A673 (cell line): ENCODE data around the gene GRIP1. TPM values are rescaled to one million over a fixed set of nuclear protein-coding genes. Genes with fewer than 3 reads are reported as not detected.

Experiments used
- BruUV-seq: library from RNA; stranded (reverse); fragments of 400-500 nt; replicated peaks from 2 replicates; lab custom pipeline; 2021; lab: Mats Ljungman, UMichigan
- CTCF ChIA-PET: fragments of 300-600 bp; sonication (Branson Sonifier 250); formaldehyde crosslinking; loops from one replicate; lab custom pipeline; 2022; ENCODE audit warnings: antibody characterized with exemption; lab: Charles Lee
- POLR2A ChIA-PET: fragments of 300-600 bp; sonication (Branson Sonifier 250); formaldehyde crosslinking; loops from one replicate; lab custom pipeline; 2022; ENCODE audit warnings: antibody characterized with exemption; ENCODE audit not compliant: low non-redundant PET; lab: Charles Lee
- DNase-seq: peaks from one replicate; pipeline ENCODE4 v3.0.0-alpha.2; 2015; ENCODE audit warnings: low spot score
- H3K27ac ChIP-seq: fragments of 200-600 bp; sonication (generic); 2 replicates; pipeline ENCODE4 v1.5.1; 2016; ENCODE audit warnings: mixed run types, low read depth, mild to moderate bottlenecking, mixed read lengths, antibody characterized with exemption, low read length; ENCODE audit not compliant: poor library complexity, severe bottlenecking
- H3K27me3 ChIP-seq: fragments of 200-600 bp; sonication (generic); replicated peaks from 2 replicates; pipeline ENCODE4 v1.6.1; 2017; ENCODE audit warnings: mixed run types, low read depth, mild to moderate bottlenecking, mixed read lengths, antibody characterized with exemption, low read length; ENCODE audit not compliant: insufficient read depth, poor library complexity
- H3K36me3 ChIP-seq: fragments of 200-600 bp; sonication (generic); 2 replicates; pipeline ENCODE4 v1.6.1; 2016; ENCODE audit warnings: mixed run types, mild to moderate bottlenecking, mixed read lengths, antibody characterized with exemption, low read length; ENCODE audit not compliant: insufficient read depth, poor library complexity, severe bottlenecking
- H3K4me1 ChIP-seq: fragments of 200-600 bp; sonication (generic); 2 replicates; pipeline ENCODE4 v1.6.1; 2017; ENCODE audit warnings: mixed run types, mild to moderate bottlenecking, mixed read lengths, antibody characterized with exemption, low read length; ENCODE audit not compliant: insufficient read depth, poor library complexity, severe bottlenecking
- H3K4me3 ChIP-seq: fragments of 200-600 bp; sonication (generic); 2 replicates; pipeline ENCODE4 v1.5.1; 2016; ENCODE audit warnings: low read depth, mixed run types, mild to moderate bottlenecking, mixed read lengths, low read length; ENCODE audit not compliant: poor library complexity, severe bottlenecking
- H3K9me3 ChIP-seq: fragments of 200-600 bp; sonication (generic); 2 replicates; pipeline ENCODE4 v1.6.1; 2016; ENCODE audit warnings: mixed run types, low read depth, mild to moderate bottlenecking, mixed read lengths, antibody characterized with exemption, low read length; ENCODE audit not compliant: poor library complexity, severe bottlenecking
- EZH2 ChIP-seq: fragments of 200-600 bp; sonication (generic); IDR thresholded peaks from 2 replicates; pipeline ENCODE4 v1.6.1; 2017; ENCODE audit warnings: borderline replicate concordance, low read depth, mild to moderate bottlenecking, mixed read lengths, antibody characterized with exemption, low read length; ENCODE audit not compliant: poor library complexity, severe bottlenecking
- intact Hi-C: fragments of 100-400 bp; cut with micrococcal nuclease; formaldehyde crosslinking; loops from one replicate; pipeline ENCODE4 v1.10.0; 2022; ENCODE audit not compliant: unreplicated experiment
- total RNA-seq: library from RNA; stranded (reverse); gene quantifications from 2 replicates; pipeline ENCODE4 v1.2.3, GENCODE V29; 2021
- TF ChIP-seq, protein P1 (sequence below): fragments of 300-800, 200-600 bp; sonication (generic); conservative IDR thresholded peaks from 2 replicates; pipeline ENCODE4 v1.5.1; 2017; ENCODE audit warnings: low read depth, mild to moderate bottlenecking, antibody characterized with exemption, low read length, moderate library complexity, mixed read lengths

GRIP1 gene
- total RNA-seq, 1 experiment from 2014 or later = 3.6 TPM

DNA sequence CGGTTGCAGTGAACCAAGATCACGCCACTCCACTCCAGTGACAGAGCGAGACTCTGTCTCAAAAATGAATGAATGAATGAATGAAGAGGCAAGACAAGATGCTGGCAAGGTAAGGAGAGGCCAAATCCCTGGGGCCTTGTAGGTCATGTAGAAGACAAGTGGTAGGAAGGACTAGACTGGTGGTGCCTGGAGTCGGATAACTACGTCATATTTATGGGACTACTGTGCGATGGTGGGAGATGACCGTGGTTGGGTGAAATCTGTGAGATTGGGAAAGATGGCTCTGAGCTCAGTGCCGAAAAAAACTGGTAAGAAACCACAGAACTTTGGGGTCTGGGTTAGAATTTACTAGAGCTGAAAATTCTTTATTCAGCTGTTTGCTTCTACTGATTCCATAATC lies 326.0 kb downstream of the GRIP1 start:
- Histone ChIP-seq H3K27ac (no peak overlapping the region), H3K4me1 (peaks cover 3% of the 10 kb centered on the region), H3K36me3 (no peaks in the 10 kb centered on the region), H3K9me3 (no peaks in the 10 kb centered on the region), H3K27me3 (no peaks in the 10 kb centered on the region), H3K4me3 (no peak overlapping the region)
- BruUV-seq = no TSS peak
- POLR2A ChIA-PET = no interaction called here
- TF ChIP-seq, protein P1, sequence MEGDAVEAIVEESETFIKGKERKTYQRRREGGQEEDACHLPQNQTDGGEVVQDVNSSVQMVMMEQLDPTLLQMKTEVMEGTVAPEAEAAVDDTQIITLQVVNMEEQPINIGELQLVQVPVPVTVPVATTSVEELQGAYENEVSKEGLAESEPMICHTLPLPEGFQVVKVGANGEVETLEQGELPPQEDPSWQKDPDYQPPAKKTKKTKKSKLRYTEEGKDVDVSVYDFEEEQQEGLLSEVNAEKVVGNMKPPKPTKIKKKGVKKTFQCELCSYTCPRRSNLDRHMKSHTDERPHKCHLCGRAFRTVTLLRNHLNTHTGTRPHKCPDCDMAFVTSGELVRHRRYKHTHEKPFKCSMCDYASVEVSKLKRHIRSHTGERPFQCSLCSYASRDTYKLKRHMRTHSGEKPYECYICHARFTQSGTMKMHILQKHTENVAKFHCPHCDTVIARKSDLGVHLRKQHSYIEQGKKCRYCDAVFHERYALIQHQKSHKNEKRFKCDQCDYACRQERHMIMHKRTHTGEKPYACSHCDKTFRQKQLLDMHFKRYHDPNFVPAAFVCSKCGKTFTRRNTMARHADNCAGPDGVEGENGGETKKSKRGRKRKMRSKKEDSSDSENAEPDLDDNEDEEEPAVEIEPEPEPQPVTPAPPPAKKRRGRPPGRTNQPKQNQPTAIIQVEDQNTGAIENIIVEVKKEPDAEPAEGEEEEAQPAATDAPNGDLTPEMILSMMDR = no peak
- no peak for TF ChIP-seq EZH2
- no peak for DNase-seq
- intact Hi-C loops = loop anchor here (2.0 to 5.0 kb wide), 2 partner anchors 56 to 339 kb away; no protein-coding TSS in a partner anchor
- CTCF ChIA-PET = interaction anchor here (1.1 kb wide), 1 partner anchor 342 kb away, joined by 3 read pairs; no protein-coding TSS in a partner anchor

DNA sequence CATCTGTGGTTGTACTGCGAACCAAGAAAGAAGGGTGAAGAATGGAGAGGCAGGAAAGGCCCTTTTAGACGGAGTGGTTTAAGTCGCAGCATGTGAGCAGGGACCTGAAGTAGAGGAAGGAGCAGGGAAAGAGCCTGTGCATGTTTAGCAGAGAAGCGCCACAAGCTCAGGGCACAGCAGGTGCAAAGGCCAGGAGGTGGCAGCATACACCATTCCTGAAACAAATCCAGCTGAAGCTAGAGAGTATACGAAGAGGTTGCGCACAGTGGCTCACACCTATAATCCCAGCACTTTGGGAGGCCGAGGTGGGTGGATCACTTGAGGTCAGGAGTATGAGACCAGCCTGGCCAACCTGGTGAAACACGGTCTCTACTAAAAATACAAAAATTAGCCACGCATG lies 326.7 kb downstream of the GRIP1 start:
- TF ChIP-seq EZH2 = no peak
- TF ChIP-seq, protein P1 = peak; percentile 48
- Histone ChIP-seq H3K27ac (no peak overlapping the region), H3K4me3 (no peak overlapping the region), H3K4me1 (peaks cover 3% of the 10 kb centered on the region), H3K9me3 (no peaks in the 10 kb centered on the region), H3K36me3 (no peaks in the 10 kb centered on the region), H3K27me3 (no peaks in the 10 kb centered on the region)
- intact Hi-C loops = loop anchor here (2.0 to 5.0 kb wide), 2 partner anchors 57 to 340 kb away; no protein-coding TSS in a partner anchor
- ChIA-PET CTCF (interaction anchor here (0.5 to 1.1 kb wide), 4 partner anchors 136 to 1468 kb away, joined by 3 to 6 read pairs (median 3); no protein-coding TSS in a partner anchor), POLR2A (no interaction called here)
- DNase-seq = peak; percentile 34
- no TSS peak for BruUV-seq

DNA sequence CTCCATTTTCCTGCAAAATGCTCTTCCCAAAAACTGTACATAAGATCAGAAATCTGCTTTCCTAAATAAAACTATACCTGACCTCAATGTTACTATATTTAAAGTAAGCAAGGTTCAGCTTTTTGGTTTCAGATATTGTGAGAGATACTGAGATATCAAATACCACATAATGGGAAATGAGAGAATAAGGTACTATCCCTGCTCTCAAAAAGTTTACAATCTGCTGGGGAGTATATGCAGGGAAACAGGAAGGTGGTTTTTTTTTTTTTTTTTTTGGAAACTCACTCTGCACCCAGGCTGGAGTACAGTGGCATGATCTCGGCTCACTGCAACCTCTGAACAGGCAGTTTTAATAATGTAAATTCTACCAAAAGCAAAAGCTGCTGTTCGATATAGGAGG lies 327.6 kb downstream of the GRIP1 start:
- no peak for TF ChIP-seq EZH2
- TF ChIP-seq, protein P1 = no peak
- CTCF ChIA-PET = no interaction called here

More for the DNA sequence above, 327.6 kb downstream of the GRIP1 start:
- H3K9me3 ChIP-seq = no peaks in the 10 kb centered on the region
- H3K36me3 ChIP-seq = no peaks in the 10 kb centered on the region
- POLR2A ChIA-PET = no interaction called here
- no peak for DNase-seq
- H3K27me3 ChIP-seq = no peaks in the 10 kb centered on the region
- H3K4me1 ChIP-seq = peaks cover 3% of the 10 kb centered on the region
- no peak overlapping the region for H3K4me3 ChIP-seq
- H3K27ac ChIP-seq = no peak overlapping the region
- no TSS peak for BruUV-seq
- intact Hi-C loops = loop anchor here (5.0 kb wide), 1 partner anchor 341 kb away; no protein-coding TSS in a partner anchor
